Measurements from ENCODE around the gene TTC28. TPM values are rescaled to one million over a fixed set of nuclear protein-coding genes. Genes with fewer than 3 reads are reported as not detected.
"Not testable (repeated sequence)": the region's sequence is repeated elsewhere in the genome, so short reads cannot be mapped to it uniquely, and the experiment has no call there.

Gene TTC28
- total RNA-seq, 2 donors from 2014 or later, result 8.8 to 12.0 TPM

DNA sequence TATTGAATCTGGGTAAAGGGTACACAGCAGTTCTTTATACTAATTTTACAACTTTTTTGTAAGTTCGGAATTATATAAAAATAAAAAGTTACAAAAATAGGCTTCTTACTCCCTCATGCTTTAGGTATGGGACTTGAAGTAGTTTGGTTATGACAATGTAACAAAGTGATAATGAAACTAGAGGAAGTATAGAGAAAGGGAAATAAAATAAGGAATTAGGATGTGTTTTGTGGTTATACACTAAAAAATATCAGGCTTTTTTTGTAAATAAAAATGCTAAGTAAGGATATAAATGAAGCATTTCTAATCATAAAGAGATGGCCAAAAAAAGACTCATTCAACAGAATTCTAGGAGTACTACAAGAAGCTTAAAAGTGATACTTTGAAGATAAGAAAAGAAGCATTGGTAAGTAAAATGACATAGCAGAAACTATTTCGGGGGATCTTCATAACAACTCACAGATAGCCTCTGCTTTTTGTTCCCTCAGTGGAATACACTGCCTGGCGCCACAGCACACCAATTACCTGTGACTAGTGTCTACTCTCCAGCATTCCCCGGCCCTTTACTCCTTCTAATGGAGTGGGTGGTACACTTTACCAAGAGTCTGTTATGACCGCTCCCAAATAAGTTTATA is 437.9 kb downstream of the TTC28 start:
- ATAC-seq (no peak), DNase-seq (no peak)
- intact Hi-C loops (cut with DNase I, micrococcal nuclease), result no loop called here

DNA sequence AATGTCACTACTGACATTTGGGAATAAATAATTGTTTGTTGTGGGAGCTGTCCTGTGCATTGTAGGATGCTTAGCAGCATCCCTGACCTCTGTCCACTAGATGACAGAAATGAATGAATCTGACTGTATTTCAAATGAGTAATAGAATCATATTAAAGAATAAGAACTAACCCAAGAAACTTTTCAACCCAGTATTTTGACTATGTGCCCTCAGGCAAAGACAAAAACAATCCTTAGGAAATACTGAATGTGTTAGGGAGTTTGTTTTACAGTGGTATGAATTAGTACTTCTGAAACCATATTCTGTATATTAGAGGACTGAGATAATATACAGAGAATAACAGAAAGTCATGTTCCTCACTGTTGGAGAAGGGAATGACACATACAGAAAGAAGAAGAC is 439.7 kb downstream of the TTC28 start:
- no peak for ATAC-seq
- intact Hi-C loops (cut with DNase I, micrococcal nuclease), result no loop called here
- no peak for DNase-seq

- intact Hi-C loops (cut with DNase I, micrococcal nuclease), result no loop called here
- ATAC-seq, result no peak
Measured at GRCh38 chr22:28237783-28238182, 441.9 kb downstream of the TTC28 start.

GRCh38 chr22:28237112-28237511 is 442.5 kb downstream of the TTC28 start:
- DNase-seq (no peak), ATAC-seq (no peak)
- intact Hi-C loops (cut with DNase I, micrococcal nuclease), result no loop called here

More at GRCh38 chr22:28237783-28238182, 441.9 kb downstream of the TTC28 start:
- no peak for DNase-seq

GRCh38 chr22:28232204-28232603 is 447.4 kb downstream of the TTC28 start:
- DNase-seq (no peak), ATAC-seq (no peak)
- intact Hi-C loops (cut with DNase I, micrococcal nuclease), result no loop called here

- intact Hi-C loops (cut with DNase I, micrococcal nuclease), result no loop called here
- no peak for DNase-seq
- ATAC-seq, result no peak
Measured at GRCh38 chr22:28231441-28231840, 448.2 kb downstream of the TTC28 start.

GRCh38 chr22:28230671-28231070 is 449.0 kb downstream of the TTC28 start:
- DNase-seq, result no peak
- intact Hi-C loops (cut with DNase I, micrococcal nuclease), result no loop called here
- no peak for ATAC-seq

- intact Hi-C loops (cut with DNase I, micrococcal nuclease), result no loop called here
- ATAC-seq, result no peak
- no peak for DNase-seq
Measured at GRCh38 chr22:28229566-28230485, 449.8 kb downstream of the TTC28 start.

- intact Hi-C loops (cut with DNase I, micrococcal nuclease), result no loop called here
- ATAC-seq, result no peak
- DNase-seq, result no peak
Measured at GRCh38 chr22:28223826-28224225, 455.8 kb downstream of the TTC28 start.

DNA sequence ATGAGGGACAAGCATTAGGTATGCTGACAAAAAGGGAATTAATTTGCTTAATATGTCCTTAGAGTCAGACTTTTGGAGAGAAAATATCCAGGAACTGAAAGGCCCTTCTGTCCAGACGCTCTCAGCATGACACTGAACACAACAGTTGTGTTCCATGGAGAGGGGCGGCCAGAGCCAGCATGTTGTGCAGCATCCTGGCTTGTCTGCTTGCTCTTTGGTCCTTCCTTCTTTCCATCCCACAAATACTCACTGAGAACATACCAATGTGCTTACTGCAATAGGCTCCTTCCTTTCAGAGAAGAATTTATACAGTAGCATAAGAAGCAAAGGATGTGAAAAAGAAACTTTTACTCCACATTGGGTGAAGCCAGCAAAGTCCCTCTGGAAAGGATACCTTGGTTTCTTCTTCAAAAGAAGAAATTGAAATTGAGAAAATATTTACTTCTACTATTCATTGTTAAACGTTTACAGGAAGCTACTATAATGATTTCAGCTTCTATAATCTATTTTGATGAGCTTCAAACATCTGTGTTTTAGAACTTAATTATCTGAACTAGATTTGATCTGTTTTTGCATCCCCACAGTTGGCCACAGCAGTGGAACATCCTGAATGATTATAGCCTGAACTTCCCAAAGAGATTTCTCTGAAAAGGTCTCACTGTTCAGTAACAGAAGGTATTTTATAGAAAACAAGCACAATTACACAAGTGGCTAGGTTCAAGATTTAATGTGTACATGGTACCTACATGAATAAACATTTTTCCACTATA is 456.5 kb downstream of the TTC28 start:
- DNase-seq (no peak), ATAC-seq (no peak)
- intact Hi-C loops (cut with DNase I, micrococcal nuclease), result no loop called here

DNA sequence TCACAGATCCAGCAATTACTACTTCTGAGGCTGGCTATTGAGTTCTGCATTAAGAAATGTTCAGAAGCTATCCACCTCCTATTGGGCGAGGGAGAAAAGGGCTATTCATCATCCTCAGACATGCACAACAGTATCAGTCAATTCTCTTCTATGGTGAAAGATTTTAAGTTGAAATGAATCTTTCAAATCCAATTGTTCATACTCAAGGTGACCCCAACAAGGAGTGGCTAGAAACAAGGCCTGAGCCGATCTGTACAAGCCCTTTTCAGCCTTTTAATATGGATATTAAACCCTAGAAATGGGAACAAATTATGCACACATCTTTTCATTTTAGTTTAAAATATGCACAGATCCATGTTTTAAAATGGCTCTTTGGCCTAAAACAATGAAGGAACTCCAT is 457.1 kb downstream of the TTC28 start:
- intact Hi-C loops (cut with DNase I, micrococcal nuclease), result no loop called here
- DNase-seq, result no peak
- ATAC-seq, result no peak

DNA sequence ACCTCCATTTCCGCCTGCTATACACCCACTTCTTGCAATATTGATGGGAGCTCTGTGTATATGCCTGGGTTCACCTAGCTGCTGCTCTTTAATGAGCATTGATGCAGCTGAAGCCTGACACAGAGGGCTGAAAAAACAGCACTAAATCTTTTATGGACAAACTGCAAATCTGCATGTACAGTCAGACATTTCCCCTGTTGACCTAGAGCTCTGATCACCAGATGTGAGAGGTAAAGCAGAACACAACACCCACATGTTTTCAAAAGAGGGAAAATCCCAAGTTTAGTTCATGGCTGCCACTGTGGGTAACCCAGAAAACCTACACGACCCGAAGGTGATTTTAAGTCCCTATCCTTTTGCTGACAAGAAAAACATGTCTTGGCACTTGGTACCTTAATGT is 457.6 kb downstream of the TTC28 start:
- no peak for DNase-seq
- intact Hi-C loops (cut with DNase I, micrococcal nuclease), result no loop called here
- no peak for ATAC-seq

- no peak for DNase-seq
- intact Hi-C loops (cut with DNase I, micrococcal nuclease), result no loop called here
- ATAC-seq, result no peak
Measured at GRCh38 chr22:28220626-28221363, 458.8 kb downstream of the TTC28 start.

DNA sequence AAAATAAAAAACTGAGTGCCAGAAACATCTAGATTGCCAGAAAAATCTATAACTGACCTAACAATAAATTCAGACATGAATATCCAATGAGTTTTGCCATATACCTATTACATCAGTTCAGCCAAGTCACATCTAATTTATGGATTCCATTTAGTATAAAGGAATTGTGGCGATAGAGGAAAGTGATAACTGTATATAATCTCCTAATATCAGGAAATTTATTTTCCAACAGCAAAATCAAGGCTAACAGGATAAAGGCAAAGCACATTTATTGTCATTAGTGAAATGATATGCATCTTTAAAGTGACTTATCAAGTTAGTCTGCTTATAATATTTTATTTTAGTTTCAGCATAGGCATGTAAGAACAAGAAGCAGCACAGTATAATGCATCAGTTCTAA is 462.4 kb downstream of the TTC28 start:
- DNase-seq (no peak), ATAC-seq (no peak)
- intact Hi-C loops (cut with DNase I, micrococcal nuclease), result no loop called here

DNA sequence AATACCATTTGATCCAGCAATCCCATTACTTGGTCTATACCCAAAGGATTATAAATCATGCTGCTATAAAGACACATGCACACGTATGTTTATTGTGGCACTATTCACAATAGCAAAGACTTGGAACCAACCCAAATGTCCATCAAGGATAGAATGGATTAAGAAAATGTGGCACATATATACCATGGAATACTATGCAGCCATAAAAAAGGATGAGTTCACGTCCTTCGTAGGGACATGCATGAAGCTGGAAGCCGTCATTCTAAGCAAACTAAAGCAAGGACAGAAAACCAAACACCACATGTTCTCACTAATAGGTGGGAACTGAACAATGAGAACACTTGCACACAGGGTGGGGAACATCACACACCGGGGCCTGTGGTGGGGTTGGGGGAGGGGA is 464.9 kb downstream of the TTC28 start:
- intact Hi-C loops (cut with DNase I, micrococcal nuclease); DNase-seq; ATAC-seq: not testable (repeated sequence)

DNA sequence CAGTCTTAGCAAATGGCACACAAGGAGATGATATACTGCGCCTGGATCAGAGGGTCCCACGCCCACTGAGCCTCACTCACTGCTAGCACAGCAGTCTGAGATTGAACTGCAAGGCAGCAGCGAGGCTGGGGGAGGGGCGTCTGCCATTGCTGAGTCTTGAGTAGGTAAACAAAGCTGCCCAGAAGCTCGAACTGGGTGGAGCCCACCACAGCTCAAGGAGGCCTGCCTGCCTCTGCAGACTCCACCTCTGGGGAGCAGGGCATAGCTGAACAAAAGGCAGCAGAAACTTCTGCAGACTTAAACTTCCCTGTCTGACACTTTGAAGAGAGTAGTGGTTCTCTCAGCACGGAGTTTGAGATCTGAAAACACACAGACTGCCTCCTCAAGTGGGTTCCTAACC is 470.2 kb downstream of the TTC28 start:
- ATAC-seq; intact Hi-C loops (cut with DNase I, micrococcal nuclease); DNase-seq: not testable (repeated sequence)

- DNase-seq (no peak), ATAC-seq (no peak)
- intact Hi-C loops (cut with DNase I, micrococcal nuclease), result no loop called here
Measured at GRCh38 chr22:28208787-28209186, 470.9 kb downstream of the TTC28 start.

- intact Hi-C loops (cut with DNase I, micrococcal nuclease), result no loop called here
- ATAC-seq, result no peak
- DNase-seq, result no peak
Measured at GRCh38 chr22:28208036-28208435, 471.6 kb downstream of the TTC28 start.

Data from left colon (tissue), 2 donors.